GM19468 (cell line): Measurements from ENCODE around the gene MSI1.

Experiments
- ATAC-seq: cut with Tn5 transposase; IDR thresholded peaks from one replicate; pipeline ENCODE4 v1.9.1; 2021; ENCODE audit warnings: mild to moderate bottlenecking, moderate library complexity, moderate number of reproducible peaks; ENCODE audit not compliant: unreplicated experiment; ENCODE audit errors: extremely low read depth

Gene MSI1

GRCh38 chr12:120331390-120331789, 37.6 kb downstream of the MSI1 start:
- ATAC-seq, result no peak

- ATAC-seq, result no peak
Observed at GRCh38 chr12:120328228-120328627, 40.7 kb downstream of the MSI1 start.

- no peak for ATAC-seq
Observed at GRCh38 chr12:120327593-120327992, 41.4 kb downstream of the MSI1 start, which contains the start of gene PLA2G1B. Gene PLA2G1B, minus strand, starts transcription at chr12:120327779. Its CDS starts 26 bp downstream, at chr12:120327753.

GRCh38 chr12:120324841-120325417, 44.0 kb downstream of the MSI1 start:
- ATAC-seq, result no peak

GRCh38 chr12:120323772-120324171, 45.2 kb downstream of the MSI1 start:
- ATAC-seq, result no peak

GRCh38 chr12:120321382-120322202, 47.4 kb downstream of the MSI1 start:
- no peak for ATAC-seq

- peak; percentile 94 for ATAC-seq
Observed at GRCh38 chr12:120317224-120318105, 51.5 kb downstream of the MSI1 start.

GRCh38 chr12:120316798-120317223, 52.2 kb downstream of the MSI1 start:
- ATAC-seq, result no peak

- ATAC-seq, result no peak
Observed at GRCh38 chr12:120314220-120314619, 54.7 kb downstream of the MSI1 start.

GRCh38 chr12:120301962-120302815, 66.8 kb downstream of the MSI1 start, which contains the start of gene SIRT4:
Gene SIRT4, plus strand, starts transcription at chr12:120302321. Its CDS starts 1,241 bp downstream, at chr12:120303562.
- peak; percentile 85 for ATAC-seq

GRCh38 chr12:120292661-120293531, 76.1 kb downstream of the MSI1 start, which contains the start of gene RNU4-1:
Gene RNU4-1, minus strand, starts transcription at chr12:120293237.
- no peak for ATAC-seq

- ATAC-seq, result no peak
Observed at GRCh38 chr12:120292411-120292660, 76.6 kb downstream of the MSI1 start.
